Activated T-helper 1 cell treated with anti-CD3 and anti-CD28 coated beads, Interleukin-2, amount 50 U/mL, for 16 hours (primary cell): ENCODE results near the gene AKNA.

Experiments used
- DNase-seq, 2 donors: peaks; one replicate each; pipeline ENCODE4 v3.0.0-alpha.2; 2020; ENCODE audit warnings: low read depth in 1 of 2, low spot score in 1 of 2

AKNA gene

GRCh38 chr9:114376586-114377445 lies 11.0 kb downstream of the AKNA start:
- no peak for DNase-seq

GRCh38 chr9:114375386-114376175 lies 12.2 kb downstream of the AKNA start:
- no peak for DNase-seq

- DNase-seq = no peak
Measured at GRCh38 chr9:114374936-114375335, 12.8 kb downstream of the AKNA start.

- no peak for DNase-seq
Measured at GRCh38 chr9:114373960-114374730, 13.6 kb downstream of the AKNA start.

- peak; percentile 66 to 67 for DNase-seq
Measured at GRCh38 chr9:114372921-114373448, 14.8 kb downstream of the AKNA start.

- no peak for DNase-seq
Measured at GRCh38 chr9:114371973-114372917, 15.5 kb downstream of the AKNA start.

- no peak for DNase-seq
Measured at GRCh38 chr9:114371343-114371944, 16.3 kb downstream of the AKNA start.

- DNase-seq = no peak
Measured at GRCh38 chr9:114370968-114371320, 16.8 kb downstream of the AKNA start.

- no peak for DNase-seq
Measured at GRCh38 chr9:114370251-114370967, 17.4 kb downstream of the AKNA start.

GRCh38 chr9:114369216-114370130 lies 18.3 kb downstream of the AKNA start:
- DNase-seq = no peak

GRCh38 chr9:114367772-114368569 lies 19.8 kb downstream of the AKNA start:
- no peak for DNase-seq

- DNase-seq = no peak
Measured at GRCh38 chr9:114367366-114367765, 20.4 kb downstream of the AKNA start.

- DNase-seq = no peak
Measured at GRCh38 chr9:114366334-114367128, 21.3 kb downstream of the AKNA start.

- DNase-seq = no peak
Measured at GRCh38 chr9:114365194-114365593, 22.6 kb downstream of the AKNA start.

GRCh38 chr9:114364134-114365041 lies 23.4 kb downstream of the AKNA start:
- no peak for DNase-seq
